ENCODE data around the gene TMEM170B.

TMEM170B gene, protein sequence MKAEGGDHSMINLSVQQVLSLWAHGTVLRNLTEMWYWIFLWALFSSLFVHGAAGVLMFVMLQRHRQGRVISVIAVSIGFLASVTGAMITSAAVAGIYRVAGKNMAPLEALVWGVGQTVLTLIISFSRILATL

DNA sequence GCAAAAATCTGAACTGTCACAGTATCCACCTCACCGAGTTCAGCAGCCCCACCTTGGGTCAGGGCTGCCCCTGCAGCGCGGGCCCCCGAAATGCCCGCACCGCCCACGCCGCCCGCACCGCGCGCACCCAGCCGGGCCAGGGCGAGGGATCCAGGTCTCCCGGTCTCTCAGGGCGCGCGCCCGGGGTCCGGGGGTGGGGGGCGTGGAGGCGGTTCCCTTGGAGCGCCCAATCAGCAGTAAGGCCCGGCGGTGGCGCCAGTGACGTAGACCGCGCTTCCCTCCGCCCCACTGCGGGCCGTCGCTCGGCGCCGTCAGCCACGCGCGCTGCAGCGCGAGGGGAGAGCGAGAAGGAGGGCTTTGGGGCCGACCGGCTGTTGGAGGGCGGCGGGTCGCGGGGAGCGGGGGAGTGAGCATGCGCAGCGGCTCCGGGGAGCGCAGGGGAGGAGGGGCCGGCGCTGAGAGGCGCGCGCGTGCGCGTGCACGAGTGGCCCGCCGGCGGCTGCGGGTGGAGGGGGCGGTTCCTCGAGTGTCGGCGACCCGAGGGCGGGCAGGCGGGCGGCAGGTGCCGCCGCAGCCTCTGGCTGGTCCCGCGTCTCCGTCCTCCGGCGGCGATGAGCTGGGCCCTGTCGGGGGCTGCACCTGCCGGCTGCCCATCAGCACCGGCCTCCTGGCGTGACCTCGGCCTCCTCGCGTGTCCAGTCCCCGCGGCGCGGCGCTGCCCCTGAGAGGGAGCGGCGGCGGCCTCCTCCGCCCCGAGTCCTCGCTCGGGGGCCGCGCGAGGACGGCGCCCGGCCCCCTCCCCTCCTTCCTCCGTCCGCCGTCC, at the start of gene TMEM170B:
Gene TMEM170B, plus strand, starts transcription at position 521 of the 823 bp plus-strand sequence. CDS start 529 bp downstream, outside the sequence.
- peak; percentile 90 for DNase-seq (ENCODE audit: low read depth, low spot score)

- no peak for DNase-seq (ENCODE audit: low read depth, low spot score)
Observed at GRCh38 chr6:11490996-11491395, 46.6 kb upstream of the TMEM170B start.

DNA sequence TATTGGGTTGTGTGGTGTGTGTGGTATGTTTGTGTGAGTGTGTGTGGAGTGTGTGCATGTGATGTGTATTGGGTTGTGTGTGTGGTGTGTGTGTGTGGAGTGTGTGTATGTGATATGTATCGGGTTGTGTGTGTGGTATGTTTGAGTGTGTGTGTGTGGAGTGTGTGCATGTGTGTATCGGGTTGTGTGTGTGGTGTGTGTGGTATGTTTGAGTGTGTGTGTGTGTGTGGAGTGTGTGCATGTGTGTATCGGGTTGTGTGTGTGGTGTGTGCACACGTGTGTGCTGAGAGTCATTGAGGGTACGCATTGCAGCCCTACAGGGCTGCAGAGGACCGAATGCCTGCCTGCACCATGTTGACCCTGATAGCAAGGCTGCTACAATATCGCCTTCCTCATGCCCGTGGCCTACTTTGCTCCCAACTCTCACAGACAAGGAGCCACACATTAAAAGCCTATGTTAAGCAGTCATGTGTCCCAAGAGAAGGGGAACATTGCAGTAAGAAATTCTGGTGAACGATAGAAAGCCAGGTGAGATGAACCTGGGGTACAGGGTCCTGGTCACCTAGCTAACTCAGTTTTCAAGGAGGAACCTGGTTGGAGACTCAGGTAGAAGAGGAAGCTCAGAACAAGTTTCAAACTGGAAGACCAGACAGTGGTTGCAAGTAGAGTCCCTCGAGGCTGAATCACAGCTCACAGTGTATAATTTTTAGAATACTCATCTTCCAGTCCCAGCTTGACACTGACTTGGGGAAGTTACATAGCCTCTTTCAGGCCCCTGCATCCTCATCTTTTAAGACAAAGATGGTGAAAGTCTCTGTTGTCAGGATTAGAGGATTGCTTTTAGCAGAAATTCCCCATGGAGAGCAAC, 45.7 kb upstream of the TMEM170B start:
- DNase-seq (ENCODE audit: low read depth, low spot score): no peak

DNA sequence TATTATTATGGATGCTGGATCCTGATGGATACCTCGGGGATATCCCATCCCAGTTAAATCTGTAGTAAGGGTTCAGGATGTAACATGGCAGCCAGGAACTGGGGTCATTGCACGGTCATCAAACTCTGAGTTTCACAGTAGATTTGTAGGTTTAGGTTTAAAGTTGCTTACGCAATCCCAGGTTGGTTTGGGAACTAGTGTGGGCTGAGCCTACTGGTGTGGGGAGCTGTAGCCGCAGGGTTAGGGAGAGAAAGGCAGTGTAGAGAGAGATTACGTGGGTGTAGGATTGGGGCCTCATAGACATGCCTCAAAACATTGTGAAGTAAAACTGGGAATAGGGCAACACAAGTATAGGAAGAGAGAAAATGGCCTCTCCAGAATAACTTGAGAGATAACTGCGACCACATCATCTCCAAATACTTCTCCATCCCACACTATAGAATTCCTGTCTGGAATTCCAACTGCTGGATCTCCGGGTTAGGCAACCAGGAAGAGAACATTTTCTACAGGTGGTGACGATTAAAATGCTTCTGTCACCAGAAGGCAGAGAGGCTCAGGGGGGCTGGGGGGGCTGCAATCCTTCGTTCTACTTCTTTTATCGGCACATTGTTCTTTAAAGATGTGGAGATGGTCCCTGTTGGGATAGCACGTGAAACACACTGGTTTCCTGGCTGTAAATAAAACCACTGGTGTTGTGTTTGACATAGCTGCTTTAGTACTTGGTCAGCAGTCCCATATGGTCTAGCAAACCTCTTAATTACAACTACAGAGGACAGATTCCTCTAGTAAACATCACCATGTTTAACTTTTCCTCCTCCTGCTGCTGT, 44.9 kb upstream of the TMEM170B start:
- no peak for DNase-seq (ENCODE audit: low read depth, low spot score)

GRCh38 chr6:11493974-11494373, 43.6 kb upstream of the TMEM170B start:
- no peak for DNase-seq (ENCODE audit: low read depth, low spot score)

DNA sequence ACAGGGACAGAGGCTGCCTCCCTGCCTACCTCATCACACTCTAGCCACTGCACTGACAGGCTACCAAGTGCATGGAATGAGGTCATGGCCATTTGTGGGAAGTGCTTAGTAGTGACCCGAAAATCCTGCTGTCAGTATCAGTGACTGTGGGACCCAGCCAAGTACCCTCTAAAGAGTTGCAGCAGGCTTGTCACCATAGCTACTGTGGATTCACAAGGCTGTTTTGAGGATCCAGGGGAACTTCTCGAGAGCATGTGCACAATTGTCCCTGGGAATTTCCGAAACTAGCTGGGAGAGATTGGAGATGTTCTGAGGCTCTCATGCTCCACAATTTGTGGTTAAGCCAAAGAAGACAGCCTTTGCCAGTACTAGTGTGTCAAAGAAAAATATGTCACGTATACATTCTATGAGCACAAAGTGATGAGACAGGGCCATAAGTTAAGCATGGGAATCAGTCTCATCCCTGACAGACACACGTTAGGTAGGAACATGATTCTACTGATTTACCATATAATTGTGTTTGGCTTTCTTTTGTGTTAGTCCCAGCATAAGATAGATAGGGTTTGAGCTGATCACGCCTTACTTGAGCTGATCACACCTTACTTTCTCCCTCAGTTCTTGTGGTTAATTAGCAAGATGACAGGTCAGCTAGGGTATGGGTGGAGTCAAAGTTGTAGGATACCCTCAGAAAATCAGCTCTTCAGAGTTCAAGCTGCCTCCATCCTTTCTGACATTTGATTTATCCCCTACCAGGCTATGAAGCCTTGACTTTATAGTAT, 42.6 kb upstream of the TMEM170B start:
- DNase-seq (ENCODE audit: low read depth, low spot score): no peak

GRCh38 chr6:11495565-11496145, 41.9 kb upstream of the TMEM170B start:
- DNase-seq (ENCODE audit: low read depth, low spot score): no peak

- DNase-seq (ENCODE audit: low read depth, low spot score): peak; percentile 81
Observed at GRCh38 chr6:11496152-11497060, 41.1 kb upstream of the TMEM170B start.

DNA sequence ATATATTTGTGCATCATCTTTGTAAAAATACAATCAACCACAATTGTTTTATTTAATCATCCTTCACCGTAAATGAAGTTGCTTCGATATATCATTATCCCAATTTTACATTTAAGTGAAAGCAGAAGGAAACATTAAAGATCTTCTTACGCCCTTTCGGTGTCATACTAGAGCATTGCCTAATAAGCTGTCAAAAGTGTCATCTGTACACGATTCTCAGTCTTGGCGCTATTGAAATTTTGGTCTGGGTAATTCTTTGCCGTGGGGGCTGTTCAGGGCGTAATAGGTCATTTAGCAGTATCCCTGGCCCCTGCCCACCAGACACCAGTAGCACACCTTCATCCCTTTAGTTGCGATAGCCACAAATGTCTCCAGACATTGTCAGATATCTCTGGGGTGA, 40.4 kb upstream of the TMEM170B start:
- no peak for DNase-seq (ENCODE audit: low read depth, low spot score)

DNA sequence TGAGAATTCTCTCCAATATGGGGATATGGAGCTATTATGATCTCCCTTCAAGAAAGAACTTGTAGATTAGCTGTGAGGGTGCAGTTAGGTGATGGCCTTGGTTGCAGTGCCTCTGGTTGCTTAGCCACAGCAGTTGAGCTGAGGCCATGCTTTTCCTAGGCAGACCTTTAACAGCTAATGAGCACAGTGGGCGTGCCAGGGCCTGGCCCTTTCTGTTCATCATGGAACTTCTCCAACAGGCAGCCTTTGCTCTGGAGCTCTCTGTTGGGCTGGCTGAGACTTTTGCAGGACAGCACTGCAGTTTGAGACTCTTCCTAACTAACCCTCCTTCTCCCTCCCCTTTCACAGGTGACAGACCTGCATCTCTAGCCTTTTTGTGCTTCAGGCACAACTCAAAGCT, 39.7 kb upstream of the TMEM170B start:
- DNase-seq (ENCODE audit: low read depth, low spot score): peak; percentile 11

- DNase-seq (ENCODE audit: low read depth, low spot score): no peak
Observed at GRCh38 chr6:11500008-11500407, 37.5 kb upstream of the TMEM170B start.

GRCh38 chr6:11509471-11509870, 28.1 kb upstream of the TMEM170B start:
- no peak for DNase-seq (ENCODE audit: low read depth, low spot score)

DNA sequence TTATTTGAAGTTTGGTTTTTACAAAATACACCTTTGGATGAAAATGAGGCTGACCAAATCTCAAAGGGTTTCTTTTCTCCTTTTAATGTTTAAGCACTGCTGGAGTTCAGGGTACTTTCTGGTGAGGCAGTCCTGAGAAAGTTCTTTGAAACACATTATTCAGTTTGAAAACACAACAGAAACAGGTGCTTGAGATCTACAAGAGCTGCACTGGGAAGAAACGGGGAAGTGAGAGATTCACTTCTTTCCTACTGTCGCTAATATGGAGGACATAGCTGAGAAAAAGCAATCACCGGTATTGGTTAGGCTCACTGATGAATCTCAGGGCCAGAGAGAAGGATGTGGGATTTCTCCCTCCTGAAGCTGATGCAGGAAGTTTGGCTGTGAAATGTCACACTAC, 22.9 kb upstream of the TMEM170B start:
- DNase-seq (ENCODE audit: low read depth, low spot score): no peak

- no peak for DNase-seq (ENCODE audit: low read depth, low spot score)
Observed at GRCh38 chr6:11515763-11516162, 21.8 kb upstream of the TMEM170B start.

DNA sequence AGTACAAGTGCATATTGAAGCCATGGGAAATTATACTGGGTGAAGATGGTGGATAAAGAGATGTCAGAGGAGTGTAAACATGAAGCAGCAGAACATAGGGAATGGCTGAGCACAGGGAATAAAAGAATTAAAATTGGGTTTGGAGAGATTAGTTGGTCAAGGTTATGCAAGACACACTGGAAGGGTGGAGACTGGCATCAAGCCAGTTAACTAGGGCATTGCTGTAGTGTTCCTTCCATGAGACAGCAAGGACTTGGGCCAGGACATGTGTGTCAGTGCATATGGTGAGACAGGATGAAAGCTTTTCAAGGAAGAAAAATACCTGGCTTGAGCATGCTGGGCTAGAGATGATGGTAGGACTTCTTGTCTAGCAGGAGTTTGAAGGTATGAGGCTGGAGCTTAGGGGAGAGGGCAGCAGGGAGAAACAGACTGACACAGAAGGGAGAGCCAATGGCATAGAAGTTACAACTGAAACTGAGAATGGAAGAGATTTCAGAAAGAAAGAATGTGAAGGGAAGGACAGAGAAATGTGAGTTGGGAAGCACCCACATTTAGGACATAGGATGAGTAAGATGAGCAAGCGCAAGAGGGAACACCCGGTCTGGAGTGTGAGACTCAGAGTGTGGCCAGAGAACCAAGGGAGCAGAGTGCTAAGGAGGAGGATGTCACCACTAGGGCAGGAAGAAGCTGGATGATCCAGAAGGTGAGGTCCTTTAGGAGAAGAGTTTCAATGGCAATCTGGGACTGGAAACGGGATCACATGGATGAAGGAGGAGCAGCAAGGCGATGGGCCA, 14.5 kb upstream of the TMEM170B start:
- DNase-seq (ENCODE audit: low read depth, low spot score): no peak

- DNase-seq (ENCODE audit: low read depth, low spot score): no peak
Observed at GRCh38 chr6:11525468-11526155, 11.9 kb upstream of the TMEM170B start.

DNA sequence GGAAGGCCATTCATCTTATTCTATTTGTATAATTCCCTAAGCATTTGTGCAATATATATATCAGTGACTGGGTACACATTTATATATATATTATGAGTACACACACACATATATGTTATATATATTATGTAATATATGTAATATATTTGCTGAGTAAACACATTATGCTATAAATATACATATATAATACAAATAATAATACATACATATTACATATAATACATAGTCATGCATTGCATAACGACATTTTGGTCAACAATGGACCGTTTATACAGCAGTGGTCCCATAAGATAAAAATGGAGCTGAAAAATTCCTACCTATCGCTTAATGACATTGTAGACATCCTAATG, 11.4 kb upstream of the TMEM170B start:
- DNase-seq (ENCODE audit: low read depth, low spot score): no peak

GRCh38 chr6:11527274-11527870, 10.2 kb upstream of the TMEM170B start:
- DNase-seq (ENCODE audit: low read depth, low spot score): no peak

Measured in ELF-1 (cell line).